ENCODE results near the gene FOXJ3. TPM values are rescaled to one million over a fixed set of nuclear protein-coding genes. Genes with fewer than 3 reads are reported as not detected.

The FOXJ3 gene
- total RNA-seq, 4 donors from 2014 or later = 39.4 to 81.0 (median 56.3) TPM

DNA sequence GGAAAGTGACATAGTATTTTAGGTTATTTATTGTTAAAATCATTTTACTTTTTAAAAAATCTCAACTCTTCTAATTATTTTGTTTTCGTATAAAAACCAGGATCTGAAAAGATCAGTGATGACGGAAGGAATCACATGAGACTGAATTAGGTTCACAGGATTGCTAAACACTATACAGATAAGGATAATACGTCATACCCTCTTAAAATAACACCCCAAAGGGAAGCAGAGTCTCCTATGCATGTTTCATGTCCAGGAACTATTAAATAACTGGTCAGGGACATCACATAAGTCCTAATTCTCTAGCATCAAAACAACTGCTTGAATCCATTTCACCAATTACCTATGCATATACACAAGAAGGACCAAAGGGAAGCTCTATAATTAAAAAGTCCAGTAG lies 84.9 kb downstream of the FOXJ3 start:
- Histone ChIP-seq H3K4me3 (no peak overlapping the region), H3K27me3 (no peaks in the 10 kb centered on the region), H3K4me1 (peaks cover 13 to 21% of the 10 kb centered on the region in 2 donors), H3K9me3 (no peaks in the 10 kb centered on the region), H3K27ac (no peak overlapping the region), H3K36me3 (no peaks in the 10 kb centered on the region)
- no peak for ATAC-seq
- TF ChIP-seq, protein P1, sequence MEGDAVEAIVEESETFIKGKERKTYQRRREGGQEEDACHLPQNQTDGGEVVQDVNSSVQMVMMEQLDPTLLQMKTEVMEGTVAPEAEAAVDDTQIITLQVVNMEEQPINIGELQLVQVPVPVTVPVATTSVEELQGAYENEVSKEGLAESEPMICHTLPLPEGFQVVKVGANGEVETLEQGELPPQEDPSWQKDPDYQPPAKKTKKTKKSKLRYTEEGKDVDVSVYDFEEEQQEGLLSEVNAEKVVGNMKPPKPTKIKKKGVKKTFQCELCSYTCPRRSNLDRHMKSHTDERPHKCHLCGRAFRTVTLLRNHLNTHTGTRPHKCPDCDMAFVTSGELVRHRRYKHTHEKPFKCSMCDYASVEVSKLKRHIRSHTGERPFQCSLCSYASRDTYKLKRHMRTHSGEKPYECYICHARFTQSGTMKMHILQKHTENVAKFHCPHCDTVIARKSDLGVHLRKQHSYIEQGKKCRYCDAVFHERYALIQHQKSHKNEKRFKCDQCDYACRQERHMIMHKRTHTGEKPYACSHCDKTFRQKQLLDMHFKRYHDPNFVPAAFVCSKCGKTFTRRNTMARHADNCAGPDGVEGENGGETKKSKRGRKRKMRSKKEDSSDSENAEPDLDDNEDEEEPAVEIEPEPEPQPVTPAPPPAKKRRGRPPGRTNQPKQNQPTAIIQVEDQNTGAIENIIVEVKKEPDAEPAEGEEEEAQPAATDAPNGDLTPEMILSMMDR (IDR thresholded peaks at IDR 0.05 in 4 of 5, conservative IDR thresholded peaks at IDR 0.05 in 1 of 5) = no peak
- DNase-seq = no peak
- intact Hi-C loops (cut with DNase I; ENCODE audit: low total_unique reads) = no loop called here
- in situ Hi-C loops (cut with MboI; ENCODE audit: low sequenced_read_pairs in 4 of 4) = no loop called here

DNA sequence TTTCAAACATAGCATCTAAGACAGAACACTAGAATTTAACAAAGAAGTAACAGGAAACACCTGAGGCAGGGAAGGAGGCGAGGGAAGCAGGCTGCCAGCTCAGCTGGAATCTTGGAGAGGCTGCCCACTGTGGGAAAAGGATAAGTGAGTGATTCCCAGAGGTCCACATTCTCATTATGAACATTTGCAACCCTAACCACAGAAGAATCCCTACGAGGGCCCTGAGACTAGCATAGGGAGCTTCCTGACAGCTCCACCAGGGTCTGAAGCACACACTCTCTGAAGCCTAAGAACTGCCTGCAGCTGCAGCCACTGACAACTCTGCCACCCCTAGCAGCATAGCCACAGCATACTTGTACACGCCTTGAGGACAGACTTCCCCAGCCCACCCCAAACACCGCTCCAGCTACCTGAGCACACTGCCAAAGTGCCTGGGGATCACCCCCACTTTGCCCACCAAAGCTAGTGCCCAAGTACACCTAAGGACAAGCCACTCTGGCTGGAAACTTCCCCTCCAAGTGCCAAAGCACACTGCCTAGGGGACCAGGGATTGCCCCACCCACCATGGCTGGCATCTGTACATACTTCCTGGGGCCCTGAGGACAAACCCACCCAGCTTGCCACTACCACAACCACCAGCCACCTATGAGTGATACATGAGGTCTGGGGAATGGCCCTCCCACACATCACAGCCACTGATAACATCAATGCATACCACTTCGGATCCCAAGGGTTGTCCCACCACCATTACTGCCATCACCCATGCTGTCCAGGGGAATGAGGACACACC lies 93.9 kb downstream of the FOXJ3 start:
- in situ Hi-C loops (cut with MboI; ENCODE audit: low sequenced_read_pairs in 4 of 4) (no loop called here), intact Hi-C loops (cut with DNase I; ENCODE audit: low total_unique reads) (no loop called here)
- Histone ChIP-seq H3K4me3 (no peak overlapping the region), H3K36me3 (no peaks in the 10 kb centered on the region), H3K27ac (no peak overlapping the region), H3K4me1 (peaks cover 18 to 32% of the 10 kb centered on the region in 2 donors), H3K27me3 (no peaks in the 10 kb centered on the region), H3K9me3 (no peaks in the 10 kb centered on the region)
- ATAC-seq (no peak), DNase-seq (no peak)
- TF ChIP-seq, protein P1 (IDR thresholded peaks at IDR 0.05 in 4 of 5, conservative IDR thresholded peaks at IDR 0.05 in 1 of 5) = no peak
- TF ChIP-seq POLR2A (IDR thresholded peaks at IDR 0.05) = no peak

GRCh38 chr1:42239555-42239954 lies 95.5 kb downstream of the FOXJ3 start:
- in situ Hi-C loops (cut with MboI; ENCODE audit: low sequenced_read_pairs in 4 of 4) (no loop called here), intact Hi-C loops (cut with DNase I; ENCODE audit: low total_unique reads) (no loop called here)
- Histone ChIP-seq H3K27me3 (no peaks in the 10 kb centered on the region), H3K4me3 (no peak overlapping the region), H3K27ac (no peak overlapping the region), H3K36me3 (no peaks in the 10 kb centered on the region), H3K9me3 (no peaks in the 10 kb centered on the region), H3K4me1 (peaks cover 9 to 22% of the 10 kb centered on the region in 2 donors)
- TF ChIP-seq POLR2A (IDR thresholded peaks at IDR 0.05) = no peak
- TF ChIP-seq, protein P1 (IDR thresholded peaks at IDR 0.05 in 4 of 5, conservative IDR thresholded peaks at IDR 0.05 in 1 of 5) = no peak
- DNase-seq (no peak), ATAC-seq (no peak)

DNA sequence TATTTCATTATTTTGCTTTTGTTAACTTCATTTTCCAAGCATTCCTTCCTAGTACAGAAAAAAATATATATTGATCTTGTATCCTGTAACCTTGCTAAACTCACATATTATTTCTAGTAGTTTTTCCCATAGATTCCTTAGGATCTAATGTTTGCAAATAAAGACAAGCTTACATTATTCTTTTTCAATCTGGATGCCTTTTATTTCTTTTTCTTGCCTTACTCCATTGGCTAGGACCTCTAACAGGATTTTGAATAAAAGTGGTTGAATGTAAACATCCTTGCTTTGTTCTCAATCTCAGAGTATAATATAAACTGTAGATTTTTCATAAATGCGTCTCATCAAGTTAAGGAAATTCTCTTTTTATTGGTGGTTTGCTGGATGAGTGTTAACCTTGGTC lies 96.0 kb downstream of the FOXJ3 start:
- intact Hi-C loops (cut with DNase I; ENCODE audit: low total_unique reads) (no loop called here), in situ Hi-C loops (cut with MboI; ENCODE audit: low sequenced_read_pairs in 4 of 4) (no loop called here)
- TF ChIP-seq POLR2A (IDR thresholded peaks at IDR 0.05) = no peak
- TF ChIP-seq, protein P1 (IDR thresholded peaks at IDR 0.05 in 4 of 5, conservative IDR thresholded peaks at IDR 0.05 in 1 of 5) = no peak
- Histone ChIP-seq H3K9me3 (no peaks in the 10 kb centered on the region), H3K36me3 (no peaks in the 10 kb centered on the region), H3K27me3 (no peaks in the 10 kb centered on the region), H3K4me1 (peaks cover 9 to 22% of the 10 kb centered on the region in 2 donors), H3K27ac (no peak overlapping the region), H3K4me3 (no peak overlapping the region)
- DNase-seq (no peak), ATAC-seq (no peak)
